Suppressor macrophage treated with lipopolysaccharide for 1 hour (primary cell): ENCODE data around the gene SNCG.
"Not testable (repeated sequence)": the region's sequence is repeated elsewhere in the genome, so short reads cannot be mapped to it uniquely, and the experiment has no call there.

ENCODE experiments used
- DNase-seq, 3 donors: peaks; one replicate each; pipeline ENCODE4 v3.0.0-alpha.2; 2020 to 2022

SNCG gene

DNA sequence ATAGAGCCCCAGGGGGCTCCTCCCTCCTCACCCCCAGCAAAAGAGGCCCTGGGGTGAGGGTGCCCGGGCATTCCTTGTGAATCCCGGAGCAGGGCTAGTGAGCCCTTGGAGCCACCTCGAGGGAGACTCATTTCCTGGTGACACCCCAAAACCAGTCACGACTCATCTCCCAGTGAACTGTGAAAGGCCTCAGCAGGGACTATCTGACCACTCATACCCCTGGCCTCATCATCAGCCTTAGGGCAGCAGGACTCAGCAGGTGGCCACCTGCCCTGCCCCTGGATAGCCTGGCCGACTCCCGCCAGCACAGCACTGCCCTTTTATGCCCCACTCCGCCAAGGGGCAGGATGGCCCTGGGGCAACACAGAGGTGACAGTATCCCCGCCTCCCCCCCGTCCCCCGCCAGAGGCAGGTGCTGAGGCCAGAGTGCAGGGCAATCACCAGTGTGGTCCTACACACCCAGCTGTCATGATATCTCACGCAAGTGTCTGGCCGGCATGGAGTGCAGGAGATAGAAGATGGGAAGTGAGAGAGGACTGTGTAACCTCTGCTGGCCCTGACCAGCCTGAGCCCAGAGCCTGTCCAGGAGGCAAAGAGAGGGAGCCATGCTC, 3.2 kb downstream of the SNCG start:
- DNase-seq: peak; percentile 74 to 86 (median 79)

DNA sequence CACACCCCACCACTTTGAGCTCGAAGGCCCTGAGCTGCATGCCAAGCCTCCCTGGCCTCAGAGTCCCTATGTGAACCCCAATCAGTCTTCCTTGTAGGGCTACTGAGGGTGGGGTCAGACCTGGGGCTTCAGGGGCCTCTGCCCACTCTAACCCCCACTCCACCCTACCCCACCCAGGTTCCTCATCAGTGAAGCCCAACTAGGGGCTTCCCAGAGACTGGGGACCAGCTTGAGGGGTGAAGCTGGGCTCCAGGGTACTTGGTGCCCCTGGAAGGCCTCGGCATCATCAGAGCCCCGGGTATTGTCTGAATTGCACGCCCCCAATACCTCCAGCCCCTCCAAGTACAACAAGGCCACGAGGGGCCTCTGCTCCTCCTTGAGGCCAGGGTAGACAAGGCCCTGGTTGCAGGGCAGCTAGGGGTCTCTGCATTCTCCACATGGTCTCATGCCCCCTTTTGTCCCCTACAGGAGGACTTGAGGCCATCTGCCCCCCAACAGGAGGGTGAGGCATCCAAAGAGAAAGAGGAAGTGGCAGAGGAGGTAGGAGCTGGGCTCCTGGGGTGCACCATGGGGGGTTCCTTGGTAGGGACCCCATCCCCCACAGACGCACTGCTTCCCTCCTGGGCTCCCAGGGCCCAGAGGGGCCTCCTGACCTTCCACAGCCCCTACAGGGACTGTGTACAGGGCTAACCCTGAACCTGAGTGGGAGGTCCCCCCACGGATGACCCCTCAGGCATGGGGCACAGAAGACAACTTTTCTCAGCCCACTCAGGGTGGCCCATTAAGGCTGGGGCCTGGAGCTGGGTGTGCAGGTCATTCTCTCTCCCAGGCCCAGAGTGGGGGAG, 4.0 kb downstream of the SNCG start:
- no peak for DNase-seq

DNA sequence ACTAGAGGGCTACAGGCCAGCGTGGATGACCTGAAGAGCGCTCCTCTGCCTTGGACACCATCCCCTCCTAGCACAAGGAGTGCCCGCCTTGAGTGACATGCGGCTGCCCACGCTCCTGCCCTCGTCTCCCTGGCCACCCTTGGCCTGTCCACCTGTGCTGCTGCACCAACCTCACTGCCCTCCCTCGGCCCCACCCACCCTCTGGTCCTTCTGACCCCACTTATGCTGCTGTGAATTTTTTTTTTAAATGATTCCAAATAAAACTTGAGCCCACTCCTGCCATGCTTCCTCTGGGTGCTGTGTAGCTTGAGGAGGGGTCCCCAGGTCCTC, 4.5 kb downstream of the SNCG start:
- no peak for DNase-seq

DNA sequence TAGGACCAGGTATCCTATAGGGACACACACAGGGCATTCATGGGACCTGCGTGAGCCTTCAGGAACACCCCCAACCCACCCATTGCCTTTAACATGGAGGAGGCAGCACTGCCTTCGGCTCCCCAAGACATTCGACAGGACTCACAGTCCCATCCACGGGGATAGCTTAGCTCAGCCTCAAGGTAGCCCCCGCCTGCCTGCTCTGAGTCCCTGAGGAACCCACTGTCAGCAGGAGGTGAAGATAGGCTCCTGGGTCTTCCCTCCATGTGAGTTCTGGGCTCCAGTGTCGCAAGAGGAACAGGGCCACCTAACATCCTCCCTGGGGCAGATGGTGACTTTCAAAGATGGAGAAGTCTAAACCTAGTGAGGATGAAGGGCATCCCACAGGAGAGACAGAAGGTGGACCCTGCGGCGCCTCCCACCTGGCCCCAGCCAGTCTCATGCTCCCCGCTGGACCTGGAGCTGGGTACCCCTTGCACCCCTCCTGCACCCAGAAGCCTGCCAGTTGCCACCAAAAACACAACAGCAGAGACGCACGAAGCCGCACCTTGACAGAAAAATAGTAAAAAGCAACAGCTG, 5.0 kb downstream of the SNCG start:
- no peak for DNase-seq

DNA sequence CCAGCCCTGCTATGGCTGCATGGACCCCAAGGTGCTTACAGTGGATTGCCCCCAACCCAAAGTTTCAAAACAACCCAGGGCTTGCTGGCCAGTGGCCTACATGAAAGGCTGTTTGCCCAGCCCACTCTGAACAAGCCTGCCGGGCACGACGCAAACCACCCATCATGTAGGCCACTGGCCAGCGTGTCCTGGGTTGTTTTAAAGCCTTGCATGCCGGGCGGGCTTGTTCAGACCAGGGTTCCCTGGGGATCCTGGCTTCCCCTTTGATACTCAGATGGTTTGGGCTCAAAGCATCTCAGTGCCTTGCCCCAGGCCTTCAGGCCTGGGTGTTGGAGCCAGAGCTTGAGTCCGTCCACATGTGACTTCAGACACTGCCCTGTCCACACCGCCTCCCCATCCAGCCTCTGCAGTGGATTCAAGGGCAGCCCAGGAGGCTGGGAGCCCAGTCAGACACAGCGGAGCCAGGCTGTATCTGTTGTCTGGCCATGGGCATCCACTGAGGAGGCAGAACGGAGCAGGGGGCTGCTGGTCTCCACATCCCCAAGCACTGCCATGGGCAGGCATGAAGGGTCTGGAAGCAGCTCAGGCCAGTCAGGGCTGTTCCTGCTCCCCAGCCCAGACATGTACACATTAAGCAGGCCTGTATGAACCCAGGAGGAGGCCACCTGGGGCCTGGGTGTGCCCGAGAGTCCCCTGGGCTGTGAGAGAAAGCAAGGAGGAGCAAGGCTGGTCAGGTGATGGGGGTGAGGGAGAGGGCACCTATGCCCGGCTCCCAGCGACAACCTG, 5.9 kb downstream of the SNCG start:
- no peak for DNase-seq

DNA sequence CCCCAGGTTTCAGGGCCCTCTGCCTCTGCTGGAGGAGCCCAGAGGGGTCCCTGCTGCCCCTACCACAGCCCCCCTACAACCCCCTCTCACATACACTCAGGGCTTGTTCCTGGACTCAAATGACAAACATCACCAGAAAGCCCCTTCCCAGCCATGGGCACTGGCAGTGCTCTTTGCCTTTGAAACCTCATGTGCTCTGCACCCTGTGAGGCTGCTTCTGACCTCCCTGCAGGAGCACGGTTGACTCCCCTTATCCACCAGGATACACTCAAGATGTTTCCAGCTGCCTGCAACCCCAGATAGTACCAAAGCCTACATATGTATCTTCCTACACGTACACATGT, 6.4 kb downstream of the SNCG start:
- DNase-seq: no peak

DNA sequence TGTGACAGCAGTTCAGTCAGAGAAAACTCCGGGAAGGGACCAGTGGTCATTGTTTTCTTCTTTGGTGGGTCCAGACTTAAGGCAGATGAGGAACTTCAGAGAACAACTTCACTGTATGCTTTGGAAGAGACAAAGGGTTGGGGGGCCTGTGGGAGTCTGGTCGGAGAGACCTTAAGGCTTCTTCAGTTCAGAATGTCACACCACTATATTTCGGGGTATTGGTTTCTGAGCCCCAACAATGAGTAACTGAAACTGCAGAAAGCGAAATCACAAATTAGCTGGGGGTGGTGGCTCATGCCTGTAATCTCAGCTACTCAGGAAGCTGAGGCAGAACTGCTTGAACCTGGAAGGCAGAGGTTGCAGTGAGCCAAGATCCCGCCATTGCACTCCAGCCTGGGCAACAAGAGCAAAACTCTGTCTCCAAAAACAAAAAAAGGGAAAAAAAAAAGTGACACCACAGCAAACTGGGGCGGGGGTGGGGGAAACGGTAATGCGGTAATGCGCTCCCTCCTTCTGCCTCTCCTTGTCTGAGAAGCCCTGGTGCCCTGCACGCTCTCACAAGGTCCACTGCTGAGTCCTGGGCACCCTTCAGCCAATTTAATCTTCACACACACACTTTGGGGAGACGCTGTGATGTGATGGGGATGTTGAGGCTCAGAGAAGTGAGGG, 7.7 kb downstream of the SNCG start:
- DNase-seq: peak in 1 of 3 donors; percentile 39

DNA sequence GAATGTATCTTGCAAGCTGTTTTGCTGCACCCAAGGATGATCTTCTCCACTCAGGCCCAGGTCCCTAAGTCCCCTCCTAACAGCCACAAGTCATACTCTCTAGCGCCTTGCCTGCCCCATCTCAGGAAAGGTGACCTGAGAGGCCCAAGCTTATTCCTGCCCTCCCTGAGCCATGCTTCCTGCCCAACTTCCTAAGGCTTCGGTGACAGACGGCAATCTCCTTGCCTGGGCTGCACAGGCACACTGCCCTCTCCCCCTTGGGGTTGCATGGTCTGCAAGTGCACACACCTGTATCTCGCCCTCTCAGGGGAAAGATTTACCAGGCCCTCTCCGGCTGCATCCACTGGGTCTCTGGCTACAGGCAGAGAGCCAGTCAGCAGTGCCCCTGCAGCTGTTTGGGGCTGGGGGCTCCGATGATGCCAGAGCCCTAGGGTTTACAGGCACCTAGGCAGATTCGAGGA, 9.1 kb downstream of the SNCG start:
- DNase-seq: no peak

DNA sequence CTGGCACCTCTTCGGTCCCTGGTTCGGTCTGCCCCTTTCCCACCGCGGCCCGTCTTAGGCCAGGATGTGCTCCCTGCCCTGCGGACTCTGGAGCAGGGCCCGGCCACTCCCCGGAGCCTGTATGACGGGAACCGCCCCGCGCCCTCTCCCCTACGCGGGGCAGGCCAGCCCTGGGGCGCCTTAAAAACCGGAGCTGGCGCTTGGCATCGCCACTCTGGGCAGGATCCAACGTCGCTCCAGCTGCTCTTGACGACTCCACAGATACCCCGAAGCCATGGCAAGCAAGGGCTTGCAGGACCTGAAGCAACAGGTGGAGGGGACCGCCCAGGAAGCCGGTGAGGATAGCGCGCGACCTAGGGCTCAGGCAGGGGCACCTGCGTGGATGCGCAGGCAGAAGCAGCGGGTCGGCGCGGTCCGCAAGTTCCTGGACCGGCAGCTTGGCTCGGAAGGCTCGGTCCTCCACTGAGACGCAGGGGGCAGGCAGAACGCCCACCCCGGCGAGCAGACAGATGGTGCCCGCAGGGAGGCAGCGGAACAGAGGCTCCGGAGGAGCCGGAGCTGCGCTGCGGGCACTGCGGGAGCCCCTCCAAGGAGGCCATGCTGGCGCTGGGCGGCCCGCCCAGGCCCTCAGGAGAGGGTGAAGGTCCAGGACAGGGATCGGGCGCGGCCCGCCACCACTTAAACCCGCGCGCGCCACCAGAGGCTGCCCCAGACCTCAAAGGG, 10.0 kb downstream of the SNCG start, which contains the start of gene ADIRF:
Gene ADIRF (plus strand): TSS at position 212 of the 723 bp plus-strand sequence. CDS start 63 bp downstream, at position 275.
- DNase-seq: no peak

DNA sequence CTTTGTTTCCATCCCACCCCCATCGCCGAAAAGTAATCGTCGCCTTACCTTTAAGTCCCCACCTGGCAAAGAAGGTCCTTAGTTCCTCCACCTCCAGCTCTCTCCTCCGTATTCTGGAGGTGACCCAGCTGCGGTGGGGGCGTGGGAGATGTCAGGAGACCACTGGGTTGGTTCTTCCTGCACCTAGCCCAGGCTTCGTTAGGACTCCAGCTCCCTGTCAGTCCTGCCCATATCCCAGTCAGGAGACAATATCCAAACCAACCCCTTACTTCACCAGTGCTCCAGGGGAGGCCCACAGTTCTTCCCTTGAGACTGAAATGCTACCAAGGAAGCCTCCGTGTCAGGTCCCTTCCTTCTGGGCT, 10.6 kb downstream of the SNCG start:
- DNase-seq: no peak

DNA sequence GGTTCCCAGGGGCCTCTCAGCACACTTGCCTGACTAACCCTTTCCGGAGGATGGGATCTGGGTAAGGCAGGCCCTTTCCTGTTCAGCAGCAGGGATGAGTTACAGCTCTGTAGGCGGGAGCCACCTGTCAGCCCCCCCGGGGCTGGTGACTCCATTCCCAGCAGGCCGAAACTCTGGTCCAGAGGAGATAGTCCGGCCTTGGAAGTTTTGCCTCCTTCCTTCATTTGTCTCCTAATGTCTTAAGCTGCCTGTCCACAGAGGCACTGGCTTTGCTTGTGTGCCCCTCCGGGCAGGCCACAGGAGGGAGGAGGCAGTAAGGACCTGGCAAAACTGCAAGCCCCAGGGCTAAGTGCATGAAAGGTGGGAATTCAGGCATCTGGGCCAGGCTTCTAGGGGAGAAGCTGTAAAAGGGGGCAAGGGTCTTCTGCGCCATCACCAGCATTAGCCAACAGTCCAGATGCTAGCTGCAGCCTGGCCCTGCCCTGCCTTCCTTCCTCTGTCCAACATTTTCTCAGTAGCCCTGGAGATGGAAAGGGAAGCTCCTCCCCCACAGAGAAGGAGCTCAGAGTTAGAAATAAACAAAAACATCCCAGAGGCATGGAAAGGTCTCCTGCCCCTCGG, 11.1 kb downstream of the SNCG start:
- no peak for DNase-seq

DNA sequence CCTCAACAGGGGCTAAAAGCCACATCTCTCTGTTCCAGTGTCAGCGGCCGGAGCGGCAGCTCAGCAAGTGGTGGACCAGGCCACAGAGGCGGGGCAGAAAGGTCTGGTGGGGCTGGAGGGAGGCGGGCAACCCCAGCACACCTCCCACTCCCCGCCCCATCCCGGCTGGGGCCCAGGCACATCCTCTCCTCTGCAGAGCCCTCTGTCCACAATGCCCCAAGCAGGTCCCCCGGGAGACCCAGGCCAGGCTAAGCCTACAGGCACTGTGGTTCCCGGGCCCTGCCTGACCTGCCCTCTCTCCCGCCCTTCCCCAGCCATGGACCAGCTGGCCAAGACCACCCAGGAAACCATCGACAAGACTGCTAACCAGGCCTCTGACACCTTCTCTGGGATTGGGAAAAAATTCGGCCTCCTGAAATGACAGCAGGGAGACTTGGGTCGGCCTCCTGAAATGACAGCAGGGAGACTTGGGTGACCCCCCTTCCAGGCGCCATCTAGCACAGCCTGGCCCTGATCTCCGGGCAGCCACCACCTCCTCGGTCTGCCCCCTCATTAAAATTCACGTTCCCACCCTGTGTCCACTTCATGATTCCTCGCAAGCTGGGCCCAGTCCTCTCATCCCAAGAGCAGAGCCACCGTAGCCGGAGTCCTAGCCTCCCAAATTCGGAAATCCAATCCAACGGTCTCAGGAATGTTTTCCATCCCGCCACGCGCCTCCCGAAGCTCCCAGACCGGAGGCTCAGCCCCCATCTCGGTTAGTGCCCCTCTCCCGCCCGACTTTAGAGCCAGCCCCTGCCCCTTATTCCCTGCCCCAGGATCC, 12.0 kb downstream of the SNCG start:
- peak in 2 of 3 donors; percentile 27 to 55 for DNase-seq

DNA sequence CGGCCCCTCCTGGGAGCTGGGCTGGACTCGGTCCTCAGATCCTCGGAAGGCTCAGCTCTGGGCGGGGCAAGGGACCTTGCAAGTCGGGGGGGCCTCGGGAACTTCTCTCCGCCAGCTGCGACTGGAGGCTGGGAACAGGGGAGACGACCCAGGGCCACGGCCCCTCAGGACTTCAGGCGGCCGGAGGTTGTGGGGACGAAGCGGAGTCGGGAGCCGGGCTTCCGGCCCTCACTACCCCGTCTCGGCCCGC, 12.5 kb downstream of the SNCG start:
- DNase-seq: no peak

DNA sequence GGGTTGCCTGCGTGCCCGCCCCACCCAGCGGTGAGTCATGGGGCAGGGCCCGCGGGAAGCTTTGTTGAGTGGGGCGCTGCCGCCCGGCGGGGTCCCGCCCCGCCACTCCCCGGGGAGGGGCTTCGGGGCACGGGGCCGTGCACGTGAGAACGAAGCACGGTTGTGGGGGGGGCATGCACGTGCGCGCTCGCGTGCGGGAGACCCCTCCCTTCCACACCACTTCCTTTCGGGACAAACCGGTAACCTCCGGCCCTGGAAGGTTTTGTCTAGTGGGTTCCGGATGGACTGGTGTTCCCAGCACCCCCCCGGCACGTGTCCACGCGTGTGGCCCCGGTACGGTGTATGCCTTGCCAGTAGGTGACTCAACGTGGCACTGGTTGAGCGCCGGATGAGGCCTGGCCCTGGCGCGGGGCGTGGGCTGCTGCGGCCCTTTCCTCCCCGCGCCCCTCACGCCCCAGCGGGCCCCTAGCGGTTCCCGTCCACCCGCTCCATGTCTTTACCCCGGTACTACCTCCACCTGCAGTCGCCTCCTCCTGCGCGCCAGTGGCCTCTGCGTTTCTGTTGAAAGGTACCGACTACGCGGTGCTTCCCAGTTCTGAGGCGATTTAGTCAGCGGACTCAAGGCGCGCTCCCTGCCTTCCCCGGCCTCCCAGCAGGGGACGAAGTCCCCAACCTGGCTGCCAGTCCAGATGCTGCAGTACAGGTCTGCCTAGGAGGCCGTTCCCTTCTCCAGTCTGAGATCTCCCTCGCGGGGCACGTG, 13.0 kb downstream of the SNCG start:
- peak; percentile 89 to 96 (median 93) for DNase-seq

DNA sequence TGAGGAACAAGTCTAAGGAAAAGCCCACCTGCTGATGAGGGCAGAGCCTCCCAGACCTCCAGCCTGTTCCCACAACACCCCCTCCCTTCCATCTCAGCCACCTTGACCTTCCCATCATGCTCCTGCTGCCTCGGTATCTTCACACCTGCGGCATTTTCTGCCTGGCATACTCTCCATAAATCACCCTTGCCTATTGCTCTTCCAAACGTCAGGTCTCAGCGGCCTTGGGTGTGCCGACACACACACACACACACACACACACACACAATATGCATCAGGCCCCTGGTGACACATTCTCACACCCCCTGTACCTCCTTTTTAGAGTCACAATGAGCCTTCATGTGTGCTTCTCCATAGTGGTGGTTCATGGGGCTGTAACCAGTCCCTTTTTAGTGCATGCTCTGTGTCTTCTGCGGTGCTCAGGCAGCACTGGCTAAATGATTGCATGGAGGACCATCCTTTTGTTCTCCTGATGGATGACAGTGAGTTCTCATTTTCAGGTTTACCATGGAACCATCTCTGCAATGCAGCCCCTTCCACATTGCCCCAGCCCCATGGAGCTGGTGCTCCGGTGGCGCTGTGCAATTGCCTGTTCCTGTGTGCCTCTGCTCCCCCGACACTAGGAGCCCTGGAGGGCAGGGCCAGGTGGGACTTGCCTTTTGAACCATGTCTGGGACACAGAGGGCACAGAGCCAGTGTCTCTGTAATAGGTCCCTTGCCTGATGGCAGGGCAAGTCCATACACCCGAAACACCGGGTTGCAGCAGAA, 14.4 kb downstream of the SNCG start:
- no peak for DNase-seq

DNA sequence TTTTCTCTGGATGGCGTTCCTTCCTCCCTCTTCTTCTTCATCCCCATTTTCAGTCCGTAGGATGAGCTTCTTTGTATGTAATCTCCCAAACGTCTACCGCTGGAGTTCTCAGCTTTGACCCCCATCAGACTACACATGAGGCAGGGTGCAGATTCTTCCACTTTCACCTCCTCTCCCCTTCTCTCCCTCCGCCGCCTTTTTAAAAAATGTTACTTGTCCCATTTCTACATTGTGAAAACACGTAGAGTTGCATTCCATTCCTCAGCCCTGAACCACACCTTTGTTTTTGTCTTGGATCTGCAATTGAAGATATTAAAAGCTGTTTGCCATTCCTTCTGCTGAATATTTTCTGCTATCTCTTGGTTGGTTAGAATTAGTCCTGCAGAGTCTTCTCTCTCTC, 16.1 kb downstream of the SNCG start:
- DNase-seq: no peak

DNA sequence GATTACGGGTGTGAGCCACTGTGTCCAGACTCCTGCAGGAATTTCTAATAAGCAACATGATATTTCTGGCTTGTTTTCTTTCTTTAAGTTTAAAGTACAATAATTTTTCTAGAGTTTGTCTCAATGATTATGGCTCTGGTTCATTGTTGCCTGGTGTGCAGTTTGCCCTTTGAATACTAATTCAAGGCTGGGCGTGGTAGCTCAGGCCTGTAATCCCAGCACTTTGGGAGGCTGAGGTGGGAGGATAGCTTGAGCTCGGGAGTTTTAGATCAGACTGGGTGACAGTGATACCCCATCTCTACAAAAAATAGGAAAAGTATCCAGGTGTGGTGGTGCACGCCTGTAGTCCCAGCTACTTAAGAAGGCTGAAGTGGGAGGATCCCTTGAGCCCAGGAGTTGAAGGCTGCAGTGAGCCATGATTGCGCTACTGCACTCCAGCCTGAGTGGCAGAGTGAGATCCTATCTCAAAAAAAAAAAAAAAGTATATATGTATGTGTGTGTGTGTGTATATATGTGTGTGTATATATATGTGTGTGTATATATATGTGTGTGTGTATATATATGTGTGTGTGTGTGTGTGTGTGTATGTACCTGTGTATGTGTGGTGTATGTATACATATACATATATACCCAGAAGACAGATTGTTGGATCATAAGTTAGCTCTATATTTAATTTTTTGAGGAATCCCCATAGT, 18.1 kb downstream of the SNCG start:
- no peak for DNase-seq

DNA sequence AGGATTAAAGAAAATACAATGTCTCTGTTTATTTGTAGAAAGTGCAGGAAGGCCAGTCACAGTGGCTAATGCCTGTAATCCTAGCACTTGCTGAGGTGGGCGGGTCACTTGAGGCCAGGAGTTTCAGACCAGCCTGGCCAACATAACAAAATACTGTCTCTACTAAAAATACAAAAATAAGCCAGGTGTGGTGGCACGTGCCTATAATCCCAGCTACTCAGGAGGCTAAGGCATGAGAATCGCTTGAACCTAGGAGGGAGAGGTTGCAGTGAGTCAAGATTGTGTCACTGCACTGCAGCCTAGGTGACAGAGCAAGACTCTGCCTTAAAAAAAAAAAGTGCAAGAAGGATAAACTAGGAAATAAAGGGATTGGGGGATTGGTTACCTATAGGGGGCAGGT, 20.1 kb downstream of the SNCG start:
- not testable (repeated sequence) for DNase-seq

DNA sequence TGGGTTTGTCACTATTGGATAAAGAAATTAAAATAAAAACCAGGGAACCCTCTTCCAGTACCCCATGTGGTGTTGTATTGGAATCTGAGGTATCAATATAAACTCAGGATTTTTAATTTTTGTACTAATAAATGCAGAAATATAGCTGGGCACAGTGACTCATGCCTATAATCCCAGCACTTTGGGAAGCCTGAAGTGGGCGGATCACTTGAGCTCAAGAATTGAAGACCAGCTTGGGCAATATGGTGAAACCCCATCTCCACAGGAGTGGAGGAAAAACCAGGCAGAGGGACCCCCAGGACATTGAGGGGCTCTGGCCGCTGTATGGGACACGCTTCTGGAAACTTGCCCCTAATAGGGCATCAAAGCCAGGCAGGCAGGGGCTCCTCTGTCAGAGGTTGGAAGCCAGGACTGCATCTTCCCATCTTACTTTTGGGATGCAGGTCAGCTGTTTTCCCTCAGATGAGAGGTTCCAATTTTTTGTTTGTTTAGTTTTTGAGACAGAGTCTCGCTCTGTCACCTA, 21.0 kb downstream of the SNCG start:
- peak in 2 of 3 donors; percentile 18 to 61 for DNase-seq
